ENCODE data around the gene NACA2. TPM values are rescaled to one million over a fixed set of nuclear protein-coding genes. Genes with fewer than 3 reads are reported as not detected.

The NACA2 gene
- total RNA-seq, 6 experiments from 2014 or later: not detected

DNA sequence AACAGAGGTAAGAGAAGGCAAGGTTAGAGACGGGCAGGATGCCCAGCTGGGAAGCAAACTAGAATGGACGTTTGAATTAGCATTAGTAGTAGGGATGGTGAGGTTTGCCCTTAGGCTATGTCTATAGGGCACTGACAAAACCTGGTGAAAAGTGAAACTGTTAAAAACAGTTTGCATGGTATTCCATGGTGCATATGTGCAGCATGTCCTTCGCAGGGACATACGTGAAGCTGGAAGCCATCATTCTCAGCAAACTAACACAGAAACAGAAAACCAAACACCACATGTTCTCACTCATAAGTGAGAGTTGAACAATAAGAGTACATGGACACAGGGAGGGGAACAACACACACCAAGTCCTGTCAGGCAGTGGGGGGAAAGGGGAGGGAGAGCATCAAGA, 25.8 kb downstream of the NACA2 start:
- no peak for DNase-seq
- Histone ChIP-seq H3K4me3 (no peak overlapping the region), H3K27me3 (no peaks in the 10 kb centered on the region), H3K4me1 (no peaks in the 10 kb centered on the region), H3K27ac (no peak overlapping the region), H3K36me3 (no peaks in the 10 kb centered on the region), H3K9me3 (no peaks in the 10 kb centered on the region)
- intact Hi-C loops (cut with DNase I): no loop called here
- TF ChIP-seq, protein P1, sequence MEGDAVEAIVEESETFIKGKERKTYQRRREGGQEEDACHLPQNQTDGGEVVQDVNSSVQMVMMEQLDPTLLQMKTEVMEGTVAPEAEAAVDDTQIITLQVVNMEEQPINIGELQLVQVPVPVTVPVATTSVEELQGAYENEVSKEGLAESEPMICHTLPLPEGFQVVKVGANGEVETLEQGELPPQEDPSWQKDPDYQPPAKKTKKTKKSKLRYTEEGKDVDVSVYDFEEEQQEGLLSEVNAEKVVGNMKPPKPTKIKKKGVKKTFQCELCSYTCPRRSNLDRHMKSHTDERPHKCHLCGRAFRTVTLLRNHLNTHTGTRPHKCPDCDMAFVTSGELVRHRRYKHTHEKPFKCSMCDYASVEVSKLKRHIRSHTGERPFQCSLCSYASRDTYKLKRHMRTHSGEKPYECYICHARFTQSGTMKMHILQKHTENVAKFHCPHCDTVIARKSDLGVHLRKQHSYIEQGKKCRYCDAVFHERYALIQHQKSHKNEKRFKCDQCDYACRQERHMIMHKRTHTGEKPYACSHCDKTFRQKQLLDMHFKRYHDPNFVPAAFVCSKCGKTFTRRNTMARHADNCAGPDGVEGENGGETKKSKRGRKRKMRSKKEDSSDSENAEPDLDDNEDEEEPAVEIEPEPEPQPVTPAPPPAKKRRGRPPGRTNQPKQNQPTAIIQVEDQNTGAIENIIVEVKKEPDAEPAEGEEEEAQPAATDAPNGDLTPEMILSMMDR (IDR thresholded peaks at IDR 0.05): no peak
- TF ChIP-seq POLR2A (IDR thresholded peaks at IDR 0.05): no peak
- ATAC-seq: no peak
- WGBS (ENCODE audit: insufficient coverage, low coverage, low lambda C conversion rate, missing lambda C conversion rate): 51% methylated on average over 4 of the region's 4 CpGs

DNA sequence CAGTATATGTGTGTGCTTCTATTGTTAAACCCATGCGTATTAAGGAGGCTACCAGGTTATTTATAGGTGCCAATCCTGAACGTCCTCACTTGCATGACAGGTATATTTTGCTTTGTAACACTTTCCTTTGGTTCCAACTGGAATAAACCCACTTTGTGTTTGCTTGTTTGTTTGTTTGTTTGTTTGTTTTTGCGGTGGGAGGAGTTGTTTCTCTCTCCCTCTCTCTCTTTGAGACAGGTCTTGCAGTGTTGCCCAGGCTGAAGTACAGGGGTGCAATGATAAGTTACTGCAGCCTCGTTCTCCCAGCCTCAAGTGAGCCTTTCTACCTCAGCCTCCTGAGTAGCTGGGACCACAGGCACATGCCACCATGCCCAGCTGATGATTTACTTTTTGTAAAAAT, 28.7 kb downstream of the NACA2 start:
- Histone ChIP-seq H3K36me3 (no peaks in the 10 kb centered on the region), H3K27ac (no peak overlapping the region), H3K4me3 (no peak overlapping the region), H3K27me3 (no peaks in the 10 kb centered on the region), H3K9me3 (no peaks in the 10 kb centered on the region), H3K4me1 (no peaks in the 10 kb centered on the region)
- DNase-seq: no peak
- no peak for ATAC-seq
- intact Hi-C loops (cut with DNase I): no loop called here
- WGBS (ENCODE audit: insufficient coverage, low coverage, low lambda C conversion rate, missing lambda C conversion rate): 41% methylated on average over 4 of the region's 4 CpGs
- no peak for TF ChIP-seq POLR2A (IDR thresholded peaks at IDR 0.05)
- TF ChIP-seq, protein P1 (IDR thresholded peaks at IDR 0.05): no peak

DNA sequence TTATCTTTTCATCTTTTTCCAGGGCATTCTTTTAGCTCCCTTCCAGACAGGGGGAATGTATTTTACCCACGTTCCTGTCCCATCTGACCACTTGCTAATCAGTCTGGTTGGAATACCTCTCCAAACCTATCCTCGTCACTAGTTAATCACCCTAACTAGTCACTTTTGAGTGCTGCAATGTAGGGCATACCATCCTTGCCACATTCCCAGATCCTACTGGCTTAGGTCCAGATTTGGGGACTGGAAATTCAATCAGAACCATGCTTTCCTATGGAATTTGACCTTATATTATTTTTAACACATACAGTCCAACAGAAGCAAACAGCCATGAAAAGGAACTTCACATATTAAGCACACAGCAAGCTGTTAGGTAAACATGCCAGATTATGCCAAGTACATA, 29.7 kb downstream of the NACA2 start:
- no peaks in the 10 kb centered on the region for H3K9me3 ChIP-seq
- H3K27me3 ChIP-seq: no peaks in the 10 kb centered on the region
- no peak for TF ChIP-seq POLR2A (IDR thresholded peaks at IDR 0.05)
- 46% methylated on average over 2 of the region's 2 CpGs for WGBS (ENCODE audit: insufficient coverage, low coverage, low lambda C conversion rate, missing lambda C conversion rate)
- intact Hi-C loops (cut with DNase I): no loop called here
- H3K27ac ChIP-seq: no peak overlapping the region
- ATAC-seq (no peak), DNase-seq (no peak)
- H3K4me1 ChIP-seq: no peaks in the 10 kb centered on the region
- H3K36me3 ChIP-seq: no peaks in the 10 kb centered on the region
- H3K4me3 ChIP-seq: no peak overlapping the region

- H3K4me1 ChIP-seq: no peaks in the 10 kb centered on the region
- H3K36me3 ChIP-seq: no peaks in the 10 kb centered on the region
- no peaks in the 10 kb centered on the region for H3K27me3 ChIP-seq
- WGBS (ENCODE audit: insufficient coverage, low coverage, low lambda C conversion rate, missing lambda C conversion rate): 60% methylated on average over 5 of the region's 6 CpGs
- ATAC-seq (no peak), DNase-seq (no peak)
- TF ChIP-seq, protein P1 (IDR thresholded peaks at IDR 0.05): no peak
- no peak for TF ChIP-seq POLR2A (IDR thresholded peaks at IDR 0.05)
- intact Hi-C loops (cut with DNase I): no loop called here
- no peaks in the 10 kb centered on the region for H3K9me3 ChIP-seq
- H3K27ac ChIP-seq: no peak overlapping the region
- H3K4me3 ChIP-seq: no peak overlapping the region
Measured at GRCh38 chr17:61560071-61560470, 30.9 kb downstream of the NACA2 start.

DNA sequence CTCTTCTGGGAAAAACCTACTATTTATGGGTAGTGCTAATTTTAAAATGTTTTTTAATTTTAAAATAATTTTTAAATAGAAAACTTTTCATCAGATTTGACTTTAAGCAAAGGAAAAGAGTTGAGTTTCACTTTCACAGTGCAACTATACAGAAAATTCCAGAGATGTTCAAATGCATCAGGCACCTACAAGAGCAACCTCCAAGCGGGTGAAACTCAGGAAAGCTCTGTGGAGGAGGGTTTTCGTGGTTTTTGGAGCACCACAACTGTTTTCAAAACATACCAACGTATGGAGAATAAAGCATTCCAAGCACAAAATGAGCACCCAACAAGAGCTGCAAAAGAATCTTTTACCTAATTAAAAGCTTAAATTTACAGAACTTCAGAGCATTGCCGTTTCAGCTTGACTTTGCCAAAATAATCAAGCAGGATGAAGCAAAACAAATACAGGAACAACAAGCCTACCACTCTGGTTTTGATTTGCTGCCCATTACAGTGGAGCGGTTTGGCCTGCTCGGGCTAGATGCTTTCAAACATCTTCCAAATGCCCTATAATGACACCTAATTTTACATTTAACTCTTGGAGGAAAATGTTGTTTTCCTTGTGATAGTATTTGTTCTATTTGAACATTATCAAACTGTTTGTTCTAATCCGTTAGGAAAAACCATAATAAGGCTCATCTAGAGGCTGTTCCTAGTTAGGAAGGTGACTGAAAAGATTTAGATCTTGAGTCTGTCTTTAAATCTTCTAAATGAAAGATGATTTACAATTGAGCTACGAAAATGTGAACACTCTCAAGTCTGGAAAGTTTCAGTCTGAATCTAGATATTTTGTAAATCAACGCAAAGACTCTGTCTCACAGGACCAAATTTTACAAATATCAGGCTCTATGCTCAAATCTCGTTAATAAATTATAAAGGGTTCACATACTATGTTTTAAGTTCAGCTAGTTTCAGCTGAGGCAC, 34.5 kb downstream of the NACA2 start:
- no peak for DNase-seq
- intact Hi-C loops (cut with DNase I): no loop called here
- peak in 3 of 4 donors; percentile 45 to 76 (median 47) for ATAC-seq
- TF ChIP-seq, protein P1 (IDR thresholded peaks at IDR 0.05): no peak
- no peak for TF ChIP-seq POLR2A (IDR thresholded peaks at IDR 0.05)
- 54% methylated on average over 10 of the region's 10 CpGs for WGBS (ENCODE audit: insufficient coverage, low coverage, low lambda C conversion rate, missing lambda C conversion rate)
- H3K27ac ChIP-seq: no peak overlapping the region
- H3K27me3 ChIP-seq: no peaks in the 10 kb centered on the region
- no peaks in the 10 kb centered on the region for H3K4me1 ChIP-seq
- H3K9me3 ChIP-seq: no peaks in the 10 kb centered on the region
- H3K4me3 ChIP-seq: no peak overlapping the region
- H3K36me3 ChIP-seq: no peaks in the 10 kb centered on the region
